Adrenal gland (tissue), 5 donors: ENCODE data around the gene NOP9.
"Not testable (repeated sequence)": the region's sequence is repeated elsewhere in the genome, so short reads cannot be mapped to it uniquely, and the experiment has no call there.

ENCODE experiments used
- CTCF ChIP-seq, 6 experiments: fragments of 450-650 bp in 4 of 6; fragments of 200-600 bp in 2 of 6; sonication (generic) in 1 of 6; IDR thresholded peaks; 1 replicate in 5 of 6; 2 replicates in 1 of 6; pipeline versions ENCODE4 v1.5.1 to v1.8.0; 2016 to 2021; ENCODE audit warnings: antibody characterized with exemption in 6 of 6, mild to moderate bottlenecking in 2 of 6, moderate library complexity in 1 of 6
- POLR2A ChIP-seq, 2 donors: fragments of 450-650 bp; IDR thresholded peaks; one replicate each; pipeline ENCODE4 v1.6.1; 2017; ENCODE audit warnings: antibody characterized with exemption in 2 of 2, mild to moderate bottlenecking in 2 of 2, moderate library complexity in 1 of 2
- donor health status: DM: no; HTN: no; CAD: no.

- not testable (repeated sequence) for TF ChIP-seq CTCF, POLR2A (IDR thresholded peaks at IDR 0.05)
These were observed 54.8 kb downstream of the NOP9 start for GRCh38 chr14:24354482-24354825.
